Trophoblast cell (in vitro differentiated cells and primary cell): ENCODE results near the gene CCNC.

ENCODE experiments used
- DNase-seq, 2 donors: peaks; one replicate each; pipeline ENCODE4 v3.0.0-alpha.2; 2016
- H2AFZ ChIP-seq: 2 replicates; pipeline ENCODE4 v1.6.1; 2013; ENCODE audit warnings: low read length, moderate library complexity, mild to moderate bottlenecking; ENCODE audit not compliant: insufficient read depth, poor library complexity
- H2AK5ac ChIP-seq: 2 replicates; pipeline ENCODE4 v1.6.1; 2013; ENCODE audit warnings: mild to moderate bottlenecking, low read length
- H2BK120ac ChIP-seq: 2 replicates; pipeline ENCODE4 v1.6.1; 2013; ENCODE audit warnings: low read length, mild to moderate bottlenecking, moderate library complexity; ENCODE audit not compliant: insufficient read depth, poor library complexity
- H2BK12ac ChIP-seq: 2 replicates; pipeline ENCODE4 v1.6.1; 2013; ENCODE audit warnings: mild to moderate bottlenecking, low read length, moderate library complexity
- H2BK5ac ChIP-seq: 2 replicates; pipeline ENCODE4 v1.6.1; 2013; ENCODE audit warnings: low read length, low read depth, moderate library complexity, mild to moderate bottlenecking; ENCODE audit not compliant: poor library complexity
- H3K14ac ChIP-seq: 2 replicates; pipeline ENCODE4 v1.6.1; 2013; ENCODE audit warnings: mild to moderate bottlenecking, low read length
- H3K18ac ChIP-seq: 2 replicates; pipeline ENCODE4 v1.6.1; 2013; ENCODE audit warnings: mild to moderate bottlenecking, low read length
- H3K23ac ChIP-seq: 2 replicates; pipeline ENCODE4 v1.6.1; 2013; ENCODE audit warnings: low read length
- H3K27ac ChIP-seq: 2 replicates; pipeline ENCODE4 v1.5.1; 2013; ENCODE audit warnings: low read depth, mild to moderate bottlenecking, inconsistent platforms, low read length, moderate library complexity
- H3K27me3 ChIP-seq: 2 replicates; pipeline ENCODE4 v1.6.1; 2013; ENCODE audit warnings: inconsistent platforms, mild to moderate bottlenecking, low read length, moderate library complexity; ENCODE audit not compliant: insufficient read depth
- H3K36me3 ChIP-seq, 2 experiments: 1 replicate in 1 of 2; 2 replicates in 1 of 2; pipeline ENCODE4 v1.6.1; 2013; ENCODE audit warnings: low read length in 2 of 2, mild to moderate bottlenecking in 2 of 2, moderate library complexity in 1 of 2; ENCODE audit not compliant: insufficient read depth in 2 of 2, control insufficient read depth in 1 of 2
- H3K4ac ChIP-seq: 2 replicates; pipeline ENCODE4 v1.6.1; 2013; ENCODE audit warnings: low read depth, mild to moderate bottlenecking, low read length, moderate library complexity
- H3K4me1 ChIP-seq, 2 experiments: 1 replicate in 1 of 2; 2 replicates in 1 of 2; pipeline ENCODE4 v1.6.1; 2013; ENCODE audit warnings: low read length in 2 of 2, mild to moderate bottlenecking in 2 of 2, moderate library complexity in 1 of 2; ENCODE audit not compliant: insufficient read depth in 2 of 2, control insufficient read depth in 1 of 2
- H3K4me2 ChIP-seq: 2 replicates; pipeline ENCODE4 v1.6.1; 2013; ENCODE audit warnings: inconsistent platforms, mild to moderate bottlenecking, low read length, moderate library complexity
- H3K4me3 ChIP-seq: 2 replicates; pipeline ENCODE4 v1.5.1; 2013; ENCODE audit warnings: mild to moderate bottlenecking, low read depth, low read length, inconsistent platforms
- H3K79me1 ChIP-seq: one replicate; pipeline ENCODE4 v1.6.1; 2013; ENCODE audit warnings: low read length
- H3K79me2 ChIP-seq: 2 replicates; pipeline ENCODE4 v1.6.1; 2013; ENCODE audit warnings: low read length, mild to moderate bottlenecking; ENCODE audit not compliant: control insufficient read depth, insufficient read depth, poor library complexity
- H3K9ac ChIP-seq: 2 replicates; pipeline ENCODE4 v1.6.1; 2013; ENCODE audit warnings: mild to moderate bottlenecking, low read length
- H3K9me3 ChIP-seq: 2 replicates; pipeline ENCODE4 v1.6.1; 2013; ENCODE audit warnings: low read depth, mild to moderate bottlenecking, control low read depth, inconsistent platforms, low read length; ENCODE audit not compliant: insufficient read depth
- H4K12ac ChIP-seq: 2 replicates; pipeline ENCODE4 v1.6.1; 2013; ENCODE audit warnings: low read depth, mild to moderate bottlenecking, low read length, moderate library complexity
- H4K8ac ChIP-seq: 2 replicates; pipeline ENCODE4 v1.6.1; 2013; ENCODE audit warnings: low read depth, mild to moderate bottlenecking, low read length, moderate library complexity
- H4K91ac ChIP-seq: one replicate; pipeline ENCODE4 v1.6.1; 2013; ENCODE audit warnings: low read depth, mild to moderate bottlenecking, low read length, moderate library complexity
- WGBS: extraction: QIAGEN DNeasy Blood & Tissue Kit; methylation state at CpG from one replicate; pipeline ENCODE4 v1.1.7; 2013; ENCODE audit warnings: missing lambda C conversion rate; ENCODE audit not compliant: insufficient read length, insufficient coverage; ENCODE audit errors: extremely low coverage; 5-methylcytosine and 5-hydroxymethylcytosine counted together

Gene CCNC

GRCh38 chr6:99587792-99588191 lies 19.3 kb upstream of the CCNC start:
- no peak overlapping the region for H2AFZ ChIP-seq
- H3K9me3 ChIP-seq: no peaks in the 10 kb centered on the region
- WGBS: no CpG with 5 or more reads among the region's 4 CpGs
- H2BK120ac ChIP-seq: no peak overlapping the region
- H3K9ac ChIP-seq: no peak overlapping the region
- no peaks in the 10 kb centered on the region for H3K79me1 ChIP-seq
- H2BK5ac ChIP-seq: no peak overlapping the region
- peaks cover 2 to 9% of the 10 kb centered on the region in 2 experiments for H3K4me1 ChIP-seq
- no peak overlapping the region for H2AK5ac ChIP-seq
- no peak overlapping the region for H4K8ac ChIP-seq
- H3K4ac ChIP-seq: no peak overlapping the region
- no peak overlapping the region for H3K18ac ChIP-seq
- H2BK12ac ChIP-seq: no peak overlapping the region
- peaks cover 42% of the 10 kb centered on the region for H3K27me3 ChIP-seq
- H3K4me2 ChIP-seq: no peak overlapping the region
- no peak for DNase-seq
- no peak overlapping the region for H3K14ac ChIP-seq
- H4K91ac ChIP-seq: no peak overlapping the region
- no peaks in the 10 kb centered on the region for H3K79me2 ChIP-seq
- no peak overlapping the region for H3K4me3 ChIP-seq
- no peak overlapping the region for H3K23ac ChIP-seq
- no peaks in the 10 kb centered on the region for H3K36me3 ChIP-seq
- no peak overlapping the region for H3K27ac ChIP-seq
- no peak overlapping the region for H4K12ac ChIP-seq

GRCh38 chr6:99579781-99580180 lies 11.3 kb upstream of the CCNC start:
- H4K91ac ChIP-seq: no peak overlapping the region
- H3K27ac ChIP-seq: no peak overlapping the region
- H4K8ac ChIP-seq: no peak overlapping the region
- H3K79me2 ChIP-seq: no peaks in the 10 kb centered on the region
- H3K27me3 ChIP-seq: no peaks in the 10 kb centered on the region
- H2BK12ac ChIP-seq: no peak overlapping the region
- DNase-seq: peak; percentile 72 to 93
- WGBS: no CpG with 5 or more reads among the region's 4 CpGs
- no peak overlapping the region for H4K12ac ChIP-seq
- no peak overlapping the region for H3K4me3 ChIP-seq
- H2AK5ac ChIP-seq: no peak overlapping the region
- H3K18ac ChIP-seq: no peak overlapping the region
- H2BK120ac ChIP-seq: no peak overlapping the region
- no peak overlapping the region for H2BK5ac ChIP-seq
- no peaks in the 10 kb centered on the region for H3K36me3 ChIP-seq
- no peaks in the 10 kb centered on the region for H3K4me1 ChIP-seq
- no peak overlapping the region for H3K9ac ChIP-seq
- H3K4ac ChIP-seq: no peak overlapping the region
- H3K23ac ChIP-seq: no peak overlapping the region
- no peaks in the 10 kb centered on the region for H3K9me3 ChIP-seq
- no peak overlapping the region for H3K4me2 ChIP-seq
- no peak overlapping the region for H2AFZ ChIP-seq
- H3K14ac ChIP-seq: no peak overlapping the region
- H3K79me1 ChIP-seq: no peaks in the 10 kb centered on the region

GRCh38 chr6:99575544-99576227 lies 7.2 kb upstream of the CCNC start:
- no peak overlapping the region for H3K18ac ChIP-seq
- WGBS: no CpG with 5 or more reads among the region's 2 CpGs
- H2BK12ac ChIP-seq: no peak overlapping the region
- no peak overlapping the region for H3K27ac ChIP-seq
- H3K27me3 ChIP-seq: no peaks in the 10 kb centered on the region
- H3K79me2 ChIP-seq: no peaks in the 10 kb centered on the region
- H2BK120ac ChIP-seq: no peak overlapping the region
- H2AK5ac ChIP-seq: no peak overlapping the region
- no peaks in the 10 kb centered on the region for H3K79me1 ChIP-seq
- no peak overlapping the region for H3K23ac ChIP-seq
- H4K12ac ChIP-seq: no peak overlapping the region
- DNase-seq: no peak
- no peak overlapping the region for H2AFZ ChIP-seq
- no peaks in the 10 kb centered on the region for H3K36me3 ChIP-seq
- H3K4ac ChIP-seq: no peak overlapping the region
- no peak overlapping the region for H4K91ac ChIP-seq
- no peak overlapping the region for H3K4me2 ChIP-seq
- H3K4me1 ChIP-seq: no peaks in the 10 kb centered on the region
- H4K8ac ChIP-seq: no peak overlapping the region
- H3K14ac ChIP-seq: no peak overlapping the region
- H3K9ac ChIP-seq: no peak overlapping the region
- no peak overlapping the region for H2BK5ac ChIP-seq
- H3K4me3 ChIP-seq: no peak overlapping the region
- no peaks in the 10 kb centered on the region for H3K9me3 ChIP-seq

- Histone ChIP-seq H3K4me3 (no peak overlapping the region), H3K79me1 (no peaks in the 10 kb centered on the region), H3K14ac (no peak overlapping the region), H2AK5ac (no peak overlapping the region), H3K27ac (no peak overlapping the region), H2BK12ac (no peak overlapping the region), H3K27me3 (no peaks in the 10 kb centered on the region), H3K9me3 (no peaks in the 10 kb centered on the region), H4K12ac (no peak overlapping the region), H2BK5ac (no peak overlapping the region), H4K8ac (no peak overlapping the region), H3K9ac (no peak overlapping the region), H3K36me3 (no peaks in the 10 kb centered on the region), H4K91ac (no peak overlapping the region), H3K23ac (no peak overlapping the region), H3K79me2 (no peaks in the 10 kb centered on the region), H2BK120ac (no peak overlapping the region), H3K18ac (no peak overlapping the region), H3K4ac (no peak overlapping the region), H2AFZ (no peak overlapping the region), H3K4me1 (no peaks in the 10 kb centered on the region), H3K4me2 (no peak overlapping the region)
- no CpG with 5 or more reads among the region's 2 CpGs for WGBS
- no peak for DNase-seq
Observed at GRCh38 chr6:99573980-99574617, 5.6 kb upstream of the CCNC start.
